Measurements from ENCODE around the gene LILRB5.
A peak's percentile ranks its signal among the peaks of the same experiment; 100 is the strongest.
"Not testable (repeated sequence)": the region's sequence is repeated elsewhere in the genome, so short reads cannot be mapped to it uniquely, and the experiment has no call there.

The LILRB5 gene

DNA sequence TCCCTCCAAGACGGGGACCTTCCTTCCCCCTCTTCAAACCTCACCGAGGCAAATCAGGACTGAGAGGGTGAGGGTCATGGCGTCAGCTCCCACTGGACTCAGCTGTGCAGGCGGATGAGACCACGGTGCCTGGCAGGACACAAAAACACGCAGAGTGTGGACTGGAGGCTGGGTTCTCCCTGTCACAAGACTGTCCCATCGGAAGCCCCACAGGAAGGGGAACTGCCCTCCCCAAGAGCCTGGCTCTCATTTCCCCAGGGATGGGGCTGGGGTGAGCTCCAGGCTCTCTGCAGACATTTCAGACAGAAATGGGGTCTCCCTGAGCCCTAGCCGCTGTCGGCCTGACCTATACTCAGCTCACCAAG, at the start of gene LILRB5:
TSS of gene LILRB5 (minus strand) at position 158 of the 365 bp plus-strand sequence. CDS start at position 78, 80 bp downstream.
- no peak for DNase-seq

DNA sequence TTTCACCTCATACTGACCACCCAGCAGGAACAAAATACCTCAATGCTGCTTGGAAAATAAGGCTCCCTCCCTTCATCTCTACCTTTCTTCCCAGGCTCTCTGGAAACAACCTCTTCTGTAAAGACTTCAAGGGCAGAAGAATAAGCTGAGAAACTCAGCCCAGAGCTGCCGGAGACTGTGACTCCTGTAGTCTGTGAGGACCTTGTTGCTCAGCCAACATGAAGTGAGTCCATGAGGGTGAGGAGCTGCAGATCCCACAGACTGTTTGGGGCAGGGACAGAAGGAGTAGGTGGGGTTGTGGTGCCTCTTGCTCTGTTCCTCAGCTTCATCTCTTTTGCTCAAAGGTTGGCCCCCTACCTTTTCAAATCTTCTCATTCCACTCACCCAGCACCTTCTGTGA, 48.1 kb upstream of the LILRB5 start:
- no peak for DNase-seq

GRCh38 chr19:54302257-54302656, 45.2 kb upstream of the LILRB5 start:
- DNase-seq = peak in 1 of 2 donors; percentile 37

GRCh38 chr19:54299515-54299914, 42.4 kb upstream of the LILRB5 start:
- no peak for DNase-seq

GRCh38 chr19:54299126-54299498, 42.0 kb upstream of the LILRB5 start:
- DNase-seq = no peak

DNA sequence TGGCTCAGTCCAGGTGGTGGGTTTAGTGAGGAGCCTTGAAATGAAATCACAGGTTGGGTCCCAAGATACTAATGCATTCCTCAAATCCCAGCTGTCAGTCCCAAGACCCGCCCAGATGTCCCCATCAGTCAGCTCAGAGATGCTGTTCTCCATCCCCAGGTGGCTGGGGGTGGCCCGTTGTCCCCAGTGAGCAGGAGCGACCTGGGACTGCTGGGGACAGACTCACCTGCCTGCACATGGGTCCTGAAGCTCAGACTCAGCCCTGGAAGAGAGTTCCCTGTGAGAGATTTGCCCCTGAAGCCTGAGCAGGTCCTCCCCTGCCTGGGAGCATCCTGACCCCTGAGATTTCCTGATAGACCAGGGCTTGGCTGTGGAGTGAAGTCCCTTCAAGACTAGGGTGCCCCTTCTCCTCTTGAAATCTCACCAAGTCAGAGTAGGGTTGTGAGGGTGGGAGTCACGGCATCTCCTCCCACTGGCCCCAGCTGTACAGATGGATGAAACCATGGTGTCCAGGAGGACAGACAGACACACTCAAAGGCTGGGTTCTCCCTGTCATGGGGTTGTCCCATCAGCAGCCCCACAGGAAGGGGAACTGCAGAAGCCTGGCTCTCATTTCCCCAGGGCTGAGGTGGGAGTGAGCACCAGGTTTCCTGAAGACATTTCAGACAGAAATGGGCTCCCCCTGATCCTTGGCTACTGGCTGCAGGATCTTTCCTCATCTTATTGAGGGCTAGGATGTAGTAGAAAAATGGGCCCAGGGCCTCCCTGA, 41.5 kb upstream of the LILRB5 start:
- no peak for DNase-seq

DNA sequence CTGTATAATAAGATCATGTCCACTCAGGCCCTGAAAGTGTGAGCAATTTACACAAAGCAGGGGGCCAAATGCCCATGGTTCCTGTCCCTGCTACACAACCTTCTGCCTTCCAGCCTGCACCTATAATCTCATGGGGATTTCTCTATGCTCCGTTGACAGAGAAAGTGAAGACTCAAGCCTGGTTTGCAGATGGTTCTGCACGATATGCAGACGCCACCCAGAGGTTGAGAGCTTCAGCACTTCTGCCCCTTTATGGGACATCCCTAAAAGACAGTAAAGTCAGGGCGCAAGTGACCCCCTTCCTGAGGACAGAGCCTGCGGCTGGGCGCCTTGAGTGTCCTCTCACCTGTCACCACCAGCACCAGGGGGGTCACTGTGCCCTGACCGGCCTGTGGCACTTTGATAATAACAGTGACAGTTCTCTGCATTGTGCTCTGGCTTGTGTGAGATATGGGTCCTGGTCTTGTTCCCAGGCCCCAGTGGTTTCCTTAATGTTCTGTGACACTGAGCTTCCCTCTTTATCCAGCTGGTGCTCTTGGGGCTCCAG, 40.8 kb upstream of the LILRB5 start:
- no peak for DNase-seq

DNA sequence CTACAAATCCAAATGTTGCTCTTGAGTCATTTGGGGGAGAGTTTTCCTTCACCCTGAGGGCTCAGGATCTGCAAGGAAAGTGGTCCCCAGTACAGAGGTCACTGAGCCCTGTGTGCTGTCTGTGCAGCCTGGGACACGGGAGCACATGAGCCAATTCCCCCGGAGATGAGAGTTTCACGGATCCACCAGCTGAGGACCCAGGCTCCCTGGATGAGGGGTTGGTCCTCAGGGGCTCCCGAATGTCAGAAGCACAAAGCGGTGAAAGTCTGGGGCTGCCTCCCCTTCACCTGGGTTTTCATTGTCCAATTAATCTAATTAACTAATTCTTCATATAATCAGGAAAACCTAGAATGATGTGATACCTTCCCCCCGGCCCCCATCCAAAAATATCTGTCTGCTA, 37.5 kb upstream of the LILRB5 start:
- no peak for DNase-seq

- not testable (repeated sequence) for DNase-seq
Measured at GRCh38 chr19:54289160-54289559, 32.1 kb upstream of the LILRB5 start.

DNA sequence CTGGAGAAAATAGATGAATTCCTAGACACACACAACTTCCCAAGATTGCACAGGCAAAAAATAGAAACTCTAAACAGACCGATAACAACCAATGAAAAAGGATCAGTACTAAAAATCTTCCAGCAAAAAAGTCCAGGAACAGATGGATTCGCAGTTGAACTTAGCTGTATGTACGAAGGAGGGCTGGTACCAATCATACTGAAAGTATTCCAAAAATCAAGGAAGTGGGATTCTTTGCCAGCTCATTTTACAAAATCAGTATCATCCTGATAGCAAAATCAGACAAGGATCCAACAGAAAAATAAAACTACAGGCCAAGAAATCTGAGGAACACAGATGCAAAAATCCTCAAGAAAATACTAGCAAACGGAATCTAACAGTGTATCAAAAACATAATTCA, 30.4 kb upstream of the LILRB5 start:
- no peak for DNase-seq

- not testable (repeated sequence) for DNase-seq
Measured at GRCh38 chr19:54286283-54286682, 29.2 kb upstream of the LILRB5 start.

DNA sequence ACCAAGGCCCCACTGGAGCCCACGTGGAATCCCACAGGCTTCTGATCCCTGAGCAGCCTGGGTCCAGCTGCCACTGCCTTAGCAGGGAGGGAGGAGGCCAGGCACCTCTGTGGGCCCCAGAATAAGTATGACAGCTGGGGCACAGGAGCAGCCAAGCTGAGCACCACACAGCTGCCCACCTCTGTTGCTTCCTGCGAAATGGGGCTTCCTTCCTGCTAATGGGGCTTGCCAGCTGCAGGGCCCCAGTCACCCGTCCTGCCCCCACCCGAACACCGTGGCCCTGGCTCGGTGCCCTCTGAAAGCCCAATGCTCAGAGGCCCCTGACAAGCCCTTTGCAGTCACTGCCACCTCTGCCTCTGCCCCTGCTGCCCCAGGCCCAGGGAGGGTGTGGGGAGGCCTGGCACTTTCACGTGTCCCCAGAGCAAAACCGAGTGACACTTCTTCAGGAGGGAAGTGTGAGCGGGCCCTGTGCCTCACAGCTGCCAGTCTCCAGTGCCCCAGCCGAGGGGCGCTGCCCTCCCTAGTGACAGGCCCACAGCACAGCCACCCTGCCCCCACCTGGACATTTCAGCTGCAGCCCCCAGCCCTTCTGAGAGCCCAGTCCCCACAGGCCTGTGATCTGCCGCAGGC, 28.5 kb upstream of the LILRB5 start:
- DNase-seq = peak in 1 of 2 donors; percentile 51

DNA sequence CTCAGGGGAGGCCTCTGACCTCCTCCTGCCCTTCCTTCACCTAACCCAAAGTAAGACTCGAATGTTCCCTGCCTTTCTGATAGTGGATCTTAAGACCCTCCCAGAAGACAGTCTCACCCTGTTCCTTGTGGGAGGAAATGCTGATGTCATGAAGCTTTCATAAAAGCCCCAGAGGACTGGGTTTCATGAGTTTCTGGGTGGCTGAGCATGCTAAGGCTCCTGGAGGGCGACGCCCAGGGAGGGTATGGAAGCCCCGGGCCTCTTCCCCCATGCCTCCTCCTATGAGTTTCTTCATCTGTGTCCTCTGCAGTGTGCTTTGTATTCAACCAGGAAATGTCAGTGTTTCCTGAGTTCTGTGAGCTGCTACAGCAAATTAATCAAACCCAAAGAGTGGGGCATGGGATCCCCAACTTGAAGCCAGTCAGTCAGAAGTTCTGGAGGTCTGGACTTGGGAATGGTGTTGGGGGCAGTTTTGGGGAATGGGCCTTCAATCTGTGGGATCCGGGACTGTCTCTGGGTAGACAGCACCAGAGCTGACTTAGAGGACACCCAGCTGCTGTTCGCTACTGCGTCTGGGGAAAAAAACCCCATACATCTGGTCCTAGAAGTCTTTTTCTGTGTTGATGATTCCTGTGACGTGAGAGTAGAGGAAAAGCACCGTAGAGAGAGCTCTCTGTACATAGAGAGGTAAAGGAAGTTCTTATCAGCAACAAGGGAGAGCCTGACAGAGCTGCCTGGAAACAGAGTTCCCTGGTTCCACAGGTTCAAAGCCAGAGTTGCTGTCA, 25.8 kb upstream of the LILRB5 start:
- DNase-seq = peak in 1 of 2 donors; percentile 41

GRCh38 chr19:54281729-54282075, 24.6 kb upstream of the LILRB5 start:
- not testable (repeated sequence) for DNase-seq

GRCh38 chr19:54281007-54281728, 24.1 kb upstream of the LILRB5 start, which contains the start of gene LILRB2:
Gene LILRB2, minus strand, starts transcription at chr19:54281110. Its CDS starts 614 bp downstream, at chr19:54280496.
- peak in 1 of 2 donors; percentile 31 for DNase-seq

GRCh38 chr19:54280441-54280840, 23.4 kb upstream of the LILRB5 start:
- DNase-seq = peak in 1 of 2 donors; percentile 40

DNA sequence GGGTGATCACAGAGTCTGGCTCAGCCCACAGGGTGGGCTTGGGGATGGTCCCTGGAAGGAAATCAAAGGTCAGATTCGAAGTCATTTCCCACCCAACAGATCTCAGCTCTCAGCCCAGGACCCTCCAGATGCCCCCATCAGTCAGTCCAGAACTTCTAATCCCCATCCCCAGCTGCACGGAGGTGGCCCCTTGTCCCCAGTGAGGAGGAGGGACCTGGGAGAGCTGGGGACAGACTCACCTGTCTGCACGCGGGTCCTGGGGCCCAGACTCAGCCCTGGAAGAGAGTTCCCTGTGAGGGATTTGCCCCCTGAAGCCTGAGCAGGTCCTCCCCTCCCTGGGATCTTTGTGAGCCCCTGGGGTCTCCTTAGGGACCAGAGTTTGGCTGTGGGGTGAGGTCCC, 23.0 kb upstream of the LILRB5 start:
- DNase-seq = not testable (repeated sequence)

DNA sequence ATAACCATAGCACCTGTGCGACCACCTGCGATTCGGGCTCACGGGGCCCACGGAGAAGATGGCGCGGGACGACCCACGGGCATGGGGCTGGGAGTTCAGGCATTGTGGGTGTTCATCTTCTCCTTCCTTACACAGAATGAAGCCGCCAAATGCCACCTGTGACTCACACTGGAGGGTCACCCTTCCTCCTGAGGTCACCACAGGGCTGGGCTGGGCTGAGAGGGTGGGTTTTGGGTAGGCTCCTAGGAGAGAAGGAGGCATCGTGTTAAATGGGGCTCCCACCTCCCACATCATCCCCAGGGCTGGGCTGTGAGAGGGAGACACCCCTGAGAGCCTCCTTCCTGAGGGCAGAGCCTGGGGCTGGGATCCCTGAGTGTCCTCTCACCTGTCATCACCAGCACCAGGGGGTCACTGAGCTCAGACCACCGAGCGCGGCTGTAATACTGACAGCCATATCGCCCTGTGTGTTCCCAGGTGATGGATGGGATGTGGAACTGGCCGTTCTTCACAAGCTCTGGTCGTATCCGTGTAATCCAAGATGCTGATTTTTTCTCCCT, 22.4 kb upstream of the LILRB5 start:
- no peak for DNase-seq

- DNase-seq = not testable (repeated sequence)
Measured at GRCh38 chr19:54278571-54279195, 21.6 kb upstream of the LILRB5 start.

DNA sequence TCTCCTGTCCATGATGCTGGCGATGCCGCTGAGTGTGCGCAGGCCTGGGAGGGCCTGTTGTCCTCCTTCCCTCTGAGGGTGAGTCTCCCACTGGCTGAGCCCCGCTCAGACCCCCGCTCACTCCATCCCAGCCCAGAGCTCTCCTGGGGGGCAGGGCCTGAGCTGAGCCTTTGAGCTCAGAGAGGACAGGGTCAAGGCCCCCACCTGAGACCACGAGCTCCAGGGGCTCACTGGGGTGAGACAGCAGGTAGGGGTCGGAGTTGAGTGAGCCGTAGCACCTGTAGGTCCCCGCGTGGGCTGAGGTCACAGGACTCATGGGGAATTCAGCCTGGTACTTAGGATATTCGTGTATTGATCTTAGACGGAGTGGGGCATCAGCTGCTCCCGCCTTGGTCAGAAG, 21.0 kb upstream of the LILRB5 start:
- DNase-seq = not testable (repeated sequence)

- not testable (repeated sequence) for DNase-seq
Measured at GRCh38 chr19:54277111-54277615, 20.1 kb upstream of the LILRB5 start.

- no peak for DNase-seq
Measured at GRCh38 chr19:54275951-54276350, 18.9 kb upstream of the LILRB5 start.
